Lower leg skin (tissue), 4 donors: ENCODE results near the gene TMC7. TPM values are rescaled to one million over a fixed set of nuclear protein-coding genes. Genes with fewer than 3 reads are reported as not detected.

Experiments used
- DNase-seq, 2 donors: peaks; one replicate each; pipeline ENCODE4 v3.0.0-alpha.2; 2019; ENCODE audit warnings: low spot score in 2 of 2
- H3K4me3 ChIP-seq: fragments of 200-600 bp; sonication (generic); 2 replicates; pipeline ENCODE4 v1.5.1; 2017; ENCODE audit warnings: mild to moderate bottlenecking, low read depth; ENCODE audit not compliant: poor library complexity, severe bottlenecking
- CTCF ChIP-seq, 3 donors: fragments of 450-650 bp; IDR thresholded peaks; one replicate each; pipeline ENCODE4 v1.5.1; 2016; ENCODE audit warnings: antibody characterized with exemption in 3 of 3, mild to moderate bottlenecking in 3 of 3, moderate library complexity in 2 of 3
- POLR2A ChIP-seq, 2 donors: fragments of 450-650 bp; IDR thresholded peaks; one replicate each; pipeline ENCODE4 v1.6.1; 2016 to 2017; ENCODE audit warnings: antibody characterized with exemption in 2 of 2, mild to moderate bottlenecking in 1 of 2, moderate library complexity in 1 of 2
- WGBS, 2 donors: methylation state at CpG; one replicate each; pipeline ENCODE4 v1.1.5; 2018; 5-methylcytosine and 5-hydroxymethylcytosine counted together
- intact Hi-C: fragments of 100-400 bp; cut with DNase I; formaldehyde crosslinking; loops from one replicate; pipeline ENCODE4 v1.15.0; 2023; ENCODE audit warnings: low total_unique reads
- total RNA-seq, 4 donors: library from RNA; depleted of rRNA; stranded (reverse); fragments of >200 nt; gene quantifications; one replicate each; pipeline ENCODE4 v1.1.0, GENCODE V29; 2016

TMC7 gene
- total RNA-seq, 4 donors from 2014 or later: 0.38 to 1.6 (median 0.73) TPM

- no peak overlapping the region for H3K4me3 ChIP-seq
- intact Hi-C loops: no loop called here
- peak in 1 of 2 donors; percentile 8 for DNase-seq
- 91 to 98% methylated on average over 6 of the region's 6 CpGs for WGBS, 2 donors
- no peak for TF ChIP-seq POLR2A (IDR thresholded peaks at IDR 0.05)
- TF ChIP-seq CTCF (IDR thresholded peaks at IDR 0.05): no peak
Measured at GRCh38 chr16:19090916-19091315, 107.2 kb downstream of the TMC7 start.

- intact Hi-C loops: no loop called here
- WGBS, 2 donors: 85 to 90% methylated on average over 2 of the region's 2 CpGs
- TF ChIP-seq CTCF (IDR thresholded peaks at IDR 0.05) (peak in 1 of 3 donors; percentile 18), POLR2A (IDR thresholded peaks at IDR 0.05) (no peak)
- peak in 1 of 2 donors; percentile 37 for DNase-seq
- no peak overlapping the region for H3K4me3 ChIP-seq
Measured at GRCh38 chr16:19092653-19093410, 109.1 kb downstream of the TMC7 start.

GRCh38 chr16:19093631-19094541 is 110.2 kb downstream of the TMC7 start:
- 81 to 89% methylated on average over 15 of the region's 15 CpGs for WGBS, 2 donors
- intact Hi-C loops: no loop called here
- TF ChIP-seq POLR2A (IDR thresholded peaks at IDR 0.05) (no peak), CTCF (IDR thresholded peaks at IDR 0.05) (no peak)
- H3K4me3 ChIP-seq: no peak overlapping the region
- DNase-seq: peak in 1 of 2 donors; percentile 59

- 77 to 80% methylated on average over 11 of the region's 11 CpGs for whole genome bisulfite sequencing, 2 donors
Measured at GRCh38 chr16:19094542-19095365, 111.0 kb downstream of the TMC7 start.

More at GRCh38 chr16:19094542-19095365, 111.0 kb downstream of the TMC7 start:
- DNase-seq: peak in 1 of 2 donors; percentile 23
- TF ChIP-seq CTCF (IDR thresholded peaks at IDR 0.05) (no peak), POLR2A (IDR thresholded peaks at IDR 0.05) (no peak)
- H3K4me3 ChIP-seq: no peak overlapping the region
- intact Hi-C loops: loop anchor here (5.0 kb wide), 1 partner anchor 88 kb away; no protein-coding TSS in a partner anchor
